Central memory CD8-positive, alpha-beta T cell (primary cell): ENCODE results near the gene HTT.

Source experiments
- ATAC-seq: fragments of 150-1000 bp; cut with Tn5 transposase; replicated peaks from 2 replicates; pipeline ENCODE4 v1.10.0; 2022; ENCODE audit warnings: mild to moderate bottlenecking, moderate FRiP score, moderate number of reproducible peaks; ENCODE audit not compliant: poor library complexity, severe bottlenecking; ENCODE audit errors: extremely low read depth
- DNase-seq, 2 donors: peaks; one replicate each; pipeline ENCODE4 v3.0.0; 2021; ENCODE audit warnings: low spot score in 2 of 2
- H3K27ac Mint-ChIP-seq: one replicate; pipeline ENCODE4 v1.8.0; 2022; ENCODE audit warnings: low read depth, mild to moderate bottlenecking, moderate library complexity, mixed read lengths
- H3K27me3 Mint-ChIP-seq: one replicate; pipeline ENCODE4 v1.8.0; 2022; ENCODE audit warnings: mixed read lengths
- H3K36me3 Mint-ChIP-seq: one replicate; pipeline ENCODE4 v1.8.0; 2022; ENCODE audit warnings: mild to moderate bottlenecking, moderate library complexity, mixed read lengths; ENCODE audit not compliant: insufficient read depth
- H3K4me1 Mint-ChIP-seq: one replicate; pipeline ENCODE4 v1.8.0; 2022; ENCODE audit warnings: mixed read lengths
- H3K4me3 Mint-ChIP-seq: one replicate; pipeline ENCODE4 v1.8.0; 2022; ENCODE audit warnings: mild to moderate bottlenecking, moderate library complexity, mixed read lengths
- H3K9me3 Mint-ChIP-seq: one replicate; pipeline ENCODE4 v1.8.0; 2022; ENCODE audit warnings: mixed read lengths

HTT gene

GRCh38 chr4:3121110-3121509, 46.6 kb downstream of the HTT start:
- ATAC-seq (no peak), DNase-seq (no peak)
- H3K27me3 Mint-ChIP-seq, result no peaks in the 10 kb centered on the region
- H3K36me3 Mint-ChIP-seq, result peaks cover 32% of the 10 kb centered on the region
- no peaks in the 10 kb centered on the region for H3K4me1 Mint-ChIP-seq
- H3K27ac Mint-ChIP-seq, result no peak overlapping the region
- no peak overlapping the region for H3K4me3 Mint-ChIP-seq
- no peaks in the 10 kb centered on the region for H3K9me3 Mint-ChIP-seq

GRCh38 chr4:3121596-3121995, 47.1 kb downstream of the HTT start:
- ATAC-seq (no peak), DNase-seq (no peak)
- no peaks in the 10 kb centered on the region for H3K27me3 Mint-ChIP-seq
- H3K9me3 Mint-ChIP-seq, result no peaks in the 10 kb centered on the region
- H3K36me3 Mint-ChIP-seq, result peaks cover 30% of the 10 kb centered on the region
- H3K4me1 Mint-ChIP-seq, result no peaks in the 10 kb centered on the region
- no peak overlapping the region for H3K27ac Mint-ChIP-seq
- H3K4me3 Mint-ChIP-seq, result no peak overlapping the region

- no peaks in the 10 kb centered on the region for H3K4me1 Mint-ChIP-seq
- peaks cover 35% of the 10 kb centered on the region for H3K36me3 Mint-ChIP-seq
- DNase-seq (no peak), ATAC-seq (no peak)
- no peaks in the 10 kb centered on the region for H3K27me3 Mint-ChIP-seq
- no peak overlapping the region for H3K4me3 Mint-ChIP-seq
- no peaks in the 10 kb centered on the region for H3K9me3 Mint-ChIP-seq
- H3K27ac Mint-ChIP-seq, result no peak overlapping the region
These were observed 47.6 kb downstream of the HTT start for GRCh38 chr4:3122081-3122563.

GRCh38 chr4:3123181-3123671, 48.7 kb downstream of the HTT start:
- H3K4me1 Mint-ChIP-seq, result no peaks in the 10 kb centered on the region
- DNase-seq (no peak), ATAC-seq (no peak)
- peaks cover 41% of the 10 kb centered on the region for H3K36me3 Mint-ChIP-seq
- no peaks in the 10 kb centered on the region for H3K9me3 Mint-ChIP-seq
- no peaks in the 10 kb centered on the region for H3K27me3 Mint-ChIP-seq
- H3K4me3 Mint-ChIP-seq, result no peak overlapping the region
- no peak overlapping the region for H3K27ac Mint-ChIP-seq

- Mint-ChIP-seq H3K4me3 (no peak overlapping the region), H3K27me3 (no peaks in the 10 kb centered on the region), H3K36me3 (peaks cover 43% of the 10 kb centered on the region), H3K9me3 (no peaks in the 10 kb centered on the region), H3K4me1 (no peaks in the 10 kb centered on the region), H3K27ac (no peak overlapping the region)
- DNase-seq (no peak), ATAC-seq (no peak)
These were observed 49.7 kb downstream of the HTT start for GRCh38 chr4:3124070-3124767.

GRCh38 chr4:3127112-3127511, 52.6 kb downstream of the HTT start:
- H3K36me3 Mint-ChIP-seq, result peaks cover 58% of the 10 kb centered on the region
- no peaks in the 10 kb centered on the region for H3K9me3 Mint-ChIP-seq
- no peak for ATAC-seq
- no peaks in the 10 kb centered on the region for H3K4me1 Mint-ChIP-seq
- no peak for DNase-seq
- H3K27ac Mint-ChIP-seq, result no peak overlapping the region
- H3K4me3 Mint-ChIP-seq, result no peak overlapping the region
- H3K27me3 Mint-ChIP-seq, result no peaks in the 10 kb centered on the region

- Mint-ChIP-seq H3K27ac (no peak overlapping the region), H3K4me1 (no peaks in the 10 kb centered on the region), H3K27me3 (no peaks in the 10 kb centered on the region), H3K4me3 (no peak overlapping the region), H3K36me3 (peaks cover 62% of the 10 kb centered on the region), H3K9me3 (no peaks in the 10 kb centered on the region)
- no peak for DNase-seq
- ATAC-seq, result no peak
These were observed 53.6 kb downstream of the HTT start for GRCh38 chr4:3128058-3128457.

- Mint-ChIP-seq H3K36me3 (peaks cover 67% of the 10 kb centered on the region), H3K4me1 (no peaks in the 10 kb centered on the region), H3K27ac (no peak overlapping the region), H3K9me3 (no peaks in the 10 kb centered on the region), H3K4me3 (no peak overlapping the region), H3K27me3 (no peaks in the 10 kb centered on the region)
- no peak for ATAC-seq
- DNase-seq, result no peak
These were observed 54.5 kb downstream of the HTT start for GRCh38 chr4:3128976-3129375.

- ATAC-seq, result no peak
- Mint-ChIP-seq H3K27me3 (no peaks in the 10 kb centered on the region), H3K9me3 (no peaks in the 10 kb centered on the region), H3K4me1 (no peaks in the 10 kb centered on the region), H3K36me3 (peaks cover 67% of the 10 kb centered on the region), H3K4me3 (no peak overlapping the region), H3K27ac (no peak overlapping the region)
- DNase-seq, result no peak
These were observed 55.7 kb downstream of the HTT start for GRCh38 chr4:3130201-3130600.

GRCh38 chr4:3130826-3131225, 56.3 kb downstream of the HTT start:
- Mint-ChIP-seq H3K27me3 (no peaks in the 10 kb centered on the region), H3K36me3 (peaks cover 71% of the 10 kb centered on the region)

GRCh38 chr4:3134201-3134600, 59.7 kb downstream of the HTT start:
- H3K36me3 Mint-ChIP-seq, result peaks cover 68% of the 10 kb centered on the region
- no peak overlapping the region for H3K4me3 Mint-ChIP-seq
- no peaks in the 10 kb centered on the region for H3K9me3 Mint-ChIP-seq
- H3K27ac Mint-ChIP-seq, result no peak overlapping the region
- no peaks in the 10 kb centered on the region for H3K4me1 Mint-ChIP-seq
- DNase-seq (no peak), ATAC-seq (no peak)
- no peaks in the 10 kb centered on the region for H3K27me3 Mint-ChIP-seq

More at GRCh38 chr4:3130826-3131225, 56.3 kb downstream of the HTT start:
- H3K9me3 Mint-ChIP-seq, result no peaks in the 10 kb centered on the region
- no peak overlapping the region for H3K4me3 Mint-ChIP-seq
- H3K27ac Mint-ChIP-seq, result no peak overlapping the region
- no peak for DNase-seq
- no peaks in the 10 kb centered on the region for H3K4me1 Mint-ChIP-seq
- no peak for ATAC-seq

- Mint-ChIP-seq H3K36me3 (peaks cover 66% of the 10 kb centered on the region), H3K27ac (no peak overlapping the region)
- ATAC-seq, result no peak
These were observed 60.9 kb downstream of the HTT start for GRCh38 chr4:3135155-3136011.

GRCh38 chr4:3136454-3136853, 62.0 kb downstream of the HTT start:
- no peak overlapping the region for H3K27ac Mint-ChIP-seq
- no peak overlapping the region for H3K4me3 Mint-ChIP-seq
- no peaks in the 10 kb centered on the region for H3K4me1 Mint-ChIP-seq
- DNase-seq (no peak), ATAC-seq (no peak)
- H3K27me3 Mint-ChIP-seq, result no peaks in the 10 kb centered on the region
- no peaks in the 10 kb centered on the region for H3K9me3 Mint-ChIP-seq
- H3K36me3 Mint-ChIP-seq, result peaks cover 60% of the 10 kb centered on the region

More at GRCh38 chr4:3135155-3136011, 60.9 kb downstream of the HTT start:
- no peak overlapping the region for H3K4me3 Mint-ChIP-seq
- no peaks in the 10 kb centered on the region for H3K27me3 Mint-ChIP-seq
- no peak for DNase-seq
- H3K9me3 Mint-ChIP-seq, result no peaks in the 10 kb centered on the region
- H3K4me1 Mint-ChIP-seq, result no peaks in the 10 kb centered on the region
